Measurements from ENCODE around the gene PTPN14.

PTPN14 gene

GRCh38 chr1:214567481-214567980 lies 16.1 kb upstream of the PTPN14 start:
- ATAC-seq, result no peak

DNA sequence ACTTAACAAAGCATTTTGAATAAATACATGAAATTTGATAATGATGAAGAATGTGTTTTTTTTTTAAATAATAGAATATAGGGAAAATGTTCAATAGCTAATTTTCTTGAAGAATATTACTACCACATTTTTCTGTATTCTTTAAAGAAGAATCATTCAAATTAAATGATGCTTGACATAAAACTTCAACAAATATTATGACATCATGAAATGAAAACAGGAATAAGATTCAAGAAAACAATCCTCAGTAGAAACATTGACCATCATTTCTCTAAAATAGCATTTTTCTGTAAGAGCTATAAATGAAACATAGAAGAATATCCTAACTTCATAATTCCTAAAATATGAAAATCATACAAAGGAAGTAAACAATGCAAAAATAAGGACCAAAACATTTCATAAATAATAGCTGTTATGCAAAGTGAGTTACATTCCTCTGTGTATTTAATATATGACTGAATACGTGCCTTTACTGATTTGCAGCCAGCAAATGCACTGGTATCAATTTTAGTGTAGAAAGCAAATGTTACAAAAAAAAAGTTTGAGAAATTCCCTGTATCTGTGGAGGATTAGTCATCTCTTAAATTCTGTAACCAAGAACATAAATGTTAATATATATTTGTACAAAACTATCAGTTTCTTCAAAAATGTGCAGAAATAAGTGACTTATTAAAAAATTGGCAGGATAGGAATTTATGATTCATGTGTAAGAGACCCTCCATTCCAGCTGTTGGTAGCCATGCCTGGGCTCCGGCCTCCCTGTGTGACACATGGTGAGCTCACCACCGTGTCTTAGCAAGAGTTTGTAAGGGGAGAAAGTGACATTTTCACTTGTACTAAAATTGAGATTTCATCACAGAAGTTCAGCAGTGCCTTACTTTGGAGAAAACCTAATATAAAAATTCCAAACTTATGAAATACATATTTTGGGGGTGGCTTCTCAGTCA lies 15.0 kb upstream of the PTPN14 start:
- ATAC-seq, result no peak

- no peak for ATAC-seq
Measured at GRCh38 chr1:214565310-214565709, 13.9 kb upstream of the PTPN14 start.

DNA sequence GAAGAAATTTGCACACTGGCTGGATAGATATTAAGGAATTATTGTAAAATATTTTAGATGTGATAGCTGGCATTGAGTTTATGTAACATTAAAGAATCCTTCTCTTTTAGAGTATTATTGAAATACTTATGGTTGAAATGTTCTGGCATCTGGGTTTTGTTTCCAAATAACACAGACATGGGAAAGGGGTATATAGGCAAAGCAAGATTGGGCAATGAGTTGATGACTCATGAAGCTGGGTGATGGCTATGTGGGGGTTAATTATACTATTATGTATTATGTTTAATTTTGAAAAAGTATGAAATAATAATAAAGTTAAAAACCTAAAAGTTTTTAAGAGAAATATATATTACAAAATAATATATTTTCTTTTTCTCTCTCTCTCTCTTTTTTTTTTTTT lies 12.5 kb upstream of the PTPN14 start:
- no peak for ATAC-seq

- ATAC-seq, result no peak
Measured at GRCh38 chr1:214557952-214558735, 6.7 kb upstream of the PTPN14 start.

GRCh38 chr1:214553142-214553710 lies 1.8 kb upstream of the PTPN14 start:
- ATAC-seq, result no peak

DNA sequence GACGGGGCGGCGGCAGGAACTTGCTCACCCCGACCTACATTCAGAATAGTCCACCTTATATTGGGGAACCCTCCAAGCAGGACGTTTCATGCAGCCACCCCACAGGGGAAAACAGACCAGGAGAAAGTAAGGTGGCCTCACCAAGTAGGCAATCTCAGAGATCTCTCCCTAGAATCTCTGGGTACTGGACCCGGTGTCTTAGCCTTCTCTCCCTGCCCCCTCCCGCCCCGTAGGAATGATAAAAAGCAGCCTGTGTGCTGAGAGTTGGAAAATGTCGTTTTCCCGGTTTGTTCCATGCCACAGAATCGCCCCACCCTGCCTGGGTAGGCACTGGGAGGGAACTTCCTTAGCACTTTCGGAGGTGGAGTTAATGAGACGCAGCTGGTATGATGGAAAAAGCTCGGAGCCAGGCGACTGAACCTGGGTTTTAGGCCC lies 789 bp upstream of the PTPN14 start:
- ATAC-seq, result no peak

DNA sequence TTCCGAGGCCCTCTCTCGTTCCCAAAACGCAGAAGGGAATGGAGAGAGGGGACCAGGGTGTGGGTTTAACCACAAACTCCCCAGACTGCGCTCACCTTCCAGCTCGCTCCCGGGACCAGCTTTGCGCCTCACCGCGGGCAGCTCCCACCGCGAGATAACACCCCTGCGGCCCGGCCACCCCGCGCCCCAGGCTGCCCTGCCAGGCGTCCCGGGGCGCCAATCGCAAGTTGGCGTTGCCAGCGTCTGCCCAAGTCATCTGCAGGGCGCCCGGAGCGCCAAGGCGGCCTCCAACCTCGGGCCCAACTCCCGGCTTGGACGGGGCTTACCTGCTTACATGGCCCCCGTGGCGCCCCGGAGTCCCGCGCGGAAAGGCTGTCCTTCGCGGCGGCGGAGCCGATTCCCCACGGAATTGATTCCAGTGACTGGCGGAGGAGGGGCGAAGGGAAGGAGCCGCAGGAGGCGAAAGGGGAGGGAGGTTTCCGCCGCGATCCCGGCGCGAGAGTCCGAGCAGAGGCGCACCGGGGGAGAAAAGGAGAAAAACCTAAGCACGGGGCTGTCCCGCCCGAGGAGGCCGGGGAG lies 456 bp downstream of the PTPN14 start:
- no peak for ATAC-seq

DNA sequence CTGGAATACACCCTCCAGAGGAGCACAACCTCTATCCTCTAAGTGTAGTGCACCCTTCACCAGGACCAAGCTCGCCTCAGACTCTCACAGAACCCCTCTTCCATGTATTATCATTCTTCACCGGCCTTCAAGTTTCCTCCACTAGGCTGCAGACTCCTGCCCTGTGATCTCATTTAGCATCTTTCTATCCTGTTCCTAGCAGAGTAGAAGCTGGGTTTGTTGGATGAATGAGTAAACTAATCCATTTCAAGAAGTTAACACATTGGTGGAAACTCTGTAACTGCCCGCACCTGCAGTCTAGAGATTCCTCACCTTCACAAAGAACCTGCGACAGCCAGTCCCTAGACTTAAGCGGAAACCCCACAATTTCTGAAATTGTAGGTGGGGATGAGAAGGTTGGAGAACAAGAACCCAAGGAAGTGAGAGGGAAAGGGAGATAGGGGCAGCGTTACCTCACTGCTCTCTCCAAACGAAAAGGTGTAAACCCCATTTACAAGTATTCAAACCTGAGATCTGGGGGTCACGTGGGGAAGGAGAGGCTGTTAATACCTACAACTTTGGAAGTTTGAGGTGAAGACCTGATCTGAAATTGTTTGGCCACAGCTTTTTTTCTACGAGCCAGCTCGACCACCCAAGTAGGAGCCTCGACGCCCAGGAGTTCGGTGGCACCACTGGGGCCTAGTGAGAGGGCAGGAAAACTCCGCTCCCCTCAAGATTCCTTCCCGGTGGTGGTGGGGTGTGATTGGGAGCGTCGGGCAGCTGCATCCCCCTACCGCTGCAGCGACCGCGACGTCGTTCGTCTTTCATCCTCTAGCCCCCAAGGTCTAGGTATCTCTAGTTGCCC lies 1.2 kb downstream of the PTPN14 start:
- ATAC-seq, result no peak

GRCh38 chr1:214549604-214550003 lies 1.8 kb downstream of the PTPN14 start:
- no peak for ATAC-seq

DNA sequence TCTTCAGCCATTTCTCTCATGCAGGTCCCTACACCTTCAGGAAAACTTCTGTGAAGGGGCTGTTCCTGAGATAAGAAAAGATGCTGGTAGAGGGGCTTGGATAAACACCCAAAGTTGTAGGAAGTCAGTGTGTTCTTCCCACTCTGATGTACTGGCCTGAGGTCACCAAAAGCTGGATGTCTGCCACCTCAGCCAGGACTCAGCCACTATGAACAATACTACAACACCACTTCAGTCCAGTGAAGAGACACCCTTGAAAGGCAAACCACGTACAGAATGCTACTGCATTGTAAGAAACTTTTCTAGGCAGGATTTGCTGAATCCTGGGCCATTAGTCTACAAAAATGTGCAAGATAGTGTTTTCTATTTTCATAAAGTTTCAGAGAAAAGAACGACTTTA lies 2.4 kb downstream of the PTPN14 start:
- ATAC-seq, result no peak

- ATAC-seq, result no peak
Measured at GRCh38 chr1:214548271-214548670, 3.1 kb downstream of the PTPN14 start.

GRCh38 chr1:214547747-214548146 lies 3.7 kb downstream of the PTPN14 start:
- ATAC-seq, result no peak

GRCh38 chr1:214546886-214547641 lies 4.3 kb downstream of the PTPN14 start:
- no peak for ATAC-seq

GRCh38 chr1:214546084-214546483 lies 5.3 kb downstream of the PTPN14 start:
- no peak for ATAC-seq

- no peak for ATAC-seq
Measured at GRCh38 chr1:214545293-214545692, 6.1 kb downstream of the PTPN14 start.

DNA sequence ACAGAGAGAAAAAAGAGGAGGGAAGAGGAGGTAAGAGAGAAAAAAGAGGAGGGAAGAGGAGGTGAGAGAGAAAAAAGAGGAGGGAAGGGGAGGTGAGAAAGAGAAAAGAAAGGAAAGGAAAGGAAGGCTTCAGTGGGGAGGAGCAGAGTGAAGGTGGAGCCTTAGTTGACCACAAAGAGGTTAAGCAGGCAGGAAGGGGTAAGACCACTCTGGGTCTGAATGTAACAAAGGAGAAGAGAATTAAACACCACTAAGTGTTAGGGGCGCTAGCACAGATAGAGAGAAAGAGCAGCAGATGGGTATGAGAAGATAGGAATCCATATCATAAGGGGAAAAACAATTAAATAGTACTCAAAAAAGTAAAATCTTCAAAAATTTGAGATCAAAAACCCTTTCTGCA lies 6.6 kb downstream of the PTPN14 start:
- no peak for ATAC-seq

- ATAC-seq, result no peak
Measured at GRCh38 chr1:214542275-214543199, 8.9 kb downstream of the PTPN14 start.

GRCh38 chr1:214541693-214542092 lies 9.7 kb downstream of the PTPN14 start:
- no peak for ATAC-seq

DNA sequence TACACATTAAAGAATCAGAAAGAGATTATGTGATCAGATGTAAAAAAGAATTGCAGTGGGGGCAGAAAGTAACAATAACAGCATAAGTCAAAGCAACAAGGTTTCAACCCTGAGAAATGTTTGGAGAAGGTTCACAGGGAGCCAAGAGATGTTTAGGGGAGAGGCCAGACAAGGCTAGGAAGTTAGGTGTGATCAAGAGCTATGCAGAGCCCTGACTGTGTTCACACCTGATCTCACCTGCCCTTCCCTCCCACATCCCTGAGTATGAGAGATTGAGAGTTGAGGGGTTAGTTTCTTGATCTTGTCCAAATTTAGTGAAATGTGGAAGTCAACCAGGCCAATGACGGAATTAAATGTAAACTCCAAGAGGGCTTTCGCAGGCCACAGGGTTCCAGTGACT lies 10.2 kb downstream of the PTPN14 start:
- no peak for ATAC-seq

Data from activated CD4-positive, CD25-positive, alpha-beta regulatory T cell treated with anti-CD3 and anti-CD28 coated beads, Interleukin-2, amount 50 U/mL, for 24 hours (primary cell).